ENCODE measurements around the gene TGM6. TPM values are rescaled to one million over a fixed set of nuclear protein-coding genes. Genes with fewer than 3 reads are reported as not detected.
A peak's percentile ranks its signal among the peaks of the same experiment; 100 is the strongest.

The TGM6 gene
- total RNA-seq, 1 donor from 2014 or later, result 1.0 TPM

DNA sequence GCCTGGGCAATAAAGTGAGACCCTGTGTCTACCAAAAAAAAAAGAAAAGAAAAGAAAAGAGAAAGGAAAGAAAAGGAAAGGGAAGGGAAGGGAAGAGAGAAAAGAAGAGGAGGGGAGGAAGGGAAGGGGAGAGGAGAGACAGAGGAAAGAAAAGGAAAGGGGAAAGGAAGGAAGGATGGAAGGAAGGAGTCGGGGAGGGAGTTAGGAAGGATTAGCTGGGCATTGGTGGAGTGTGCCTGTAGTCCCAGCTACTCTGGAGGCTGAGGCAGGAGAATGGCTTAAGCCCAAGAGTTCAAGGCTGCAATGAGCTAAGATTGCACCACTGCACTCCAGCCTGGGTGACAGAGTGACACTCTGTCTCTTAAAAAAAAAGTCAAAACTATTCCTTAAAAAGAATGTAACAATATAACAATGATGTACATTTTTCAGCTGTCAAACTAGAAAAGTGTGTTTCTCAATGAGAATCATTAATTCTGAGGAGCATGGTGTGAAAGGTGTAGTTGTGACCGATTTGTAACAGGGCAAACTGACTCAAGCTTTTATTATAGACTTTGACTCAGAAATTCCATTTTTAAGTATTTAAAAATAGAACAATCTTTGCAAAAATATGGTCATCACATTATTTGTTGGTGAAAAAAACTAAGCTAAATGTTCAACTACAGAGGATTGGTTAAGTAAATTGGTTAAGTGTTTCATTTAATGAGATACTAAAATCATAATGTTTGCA lies 75.2 kb downstream of the TGM6 start:
- no peak for DNase-seq

- DNase-seq, result no peak
These were observed 78.3 kb downstream of the TGM6 start for GRCh38 chr20:2458919-2459499.

DNA sequence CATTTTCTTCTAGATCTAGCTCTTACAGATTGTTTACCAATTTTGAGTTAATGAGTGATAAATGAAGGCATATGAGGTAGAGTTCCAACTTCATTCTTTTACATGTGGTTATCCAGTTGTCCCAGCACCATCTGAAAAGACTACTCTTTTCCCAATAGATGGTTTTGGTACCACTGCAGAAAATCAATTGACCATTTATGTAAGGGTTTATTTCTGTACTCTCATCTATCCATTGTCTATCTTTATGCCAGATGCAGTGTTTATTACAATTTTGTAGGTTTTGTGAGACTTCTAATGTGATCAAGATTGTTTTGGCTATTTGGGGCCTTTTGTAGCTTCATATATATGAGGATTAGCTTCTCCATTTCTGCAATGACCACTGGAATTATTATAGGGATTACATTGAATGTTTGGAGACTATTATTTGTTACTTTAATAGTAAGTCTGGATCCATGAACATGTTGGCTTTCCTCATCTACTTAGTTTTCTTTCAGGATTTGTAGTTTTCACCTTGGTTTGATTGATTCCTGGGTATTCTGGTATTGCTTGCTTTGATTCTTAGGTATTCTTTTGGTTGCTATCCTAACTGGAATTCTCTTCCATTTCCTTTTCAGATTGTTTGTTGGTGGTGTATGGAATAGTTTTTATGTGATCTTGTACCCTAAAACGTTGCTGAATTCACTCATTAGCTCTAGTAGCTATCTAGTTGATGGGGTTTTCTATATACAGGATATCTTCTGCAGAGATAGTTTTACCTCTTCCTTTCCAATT lies 79.5 kb downstream of the TGM6 start:
- no peak for DNase-seq

GRCh38 chr20:2460752-2461424 lies 80.2 kb downstream of the TGM6 start:
- no peak for DNase-seq

DNA sequence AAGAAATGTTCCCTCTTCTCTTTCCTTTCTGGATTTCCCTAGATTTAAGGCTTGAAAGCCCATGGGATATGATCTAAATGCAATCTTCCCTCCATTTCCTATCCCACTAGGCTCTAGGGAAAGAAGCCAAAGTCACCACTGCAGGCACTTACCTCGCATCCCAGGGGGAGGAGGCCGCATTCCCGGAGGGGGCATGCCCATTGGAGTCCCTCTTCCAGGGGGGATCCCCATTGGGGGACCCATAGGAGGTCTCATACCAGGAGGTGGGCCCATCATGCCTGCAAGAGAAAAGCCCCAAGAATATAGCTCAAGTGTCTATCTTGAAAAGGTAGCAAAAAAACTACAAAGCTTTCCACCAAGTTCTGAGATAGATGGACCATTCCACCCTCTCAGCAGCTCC lies 81.8 kb downstream of the TGM6 start:
- DNase-seq, result no peak

GRCh38 chr20:2463616-2464365 lies 83.1 kb downstream of the TGM6 start:
- DNase-seq, result no peak

DNA sequence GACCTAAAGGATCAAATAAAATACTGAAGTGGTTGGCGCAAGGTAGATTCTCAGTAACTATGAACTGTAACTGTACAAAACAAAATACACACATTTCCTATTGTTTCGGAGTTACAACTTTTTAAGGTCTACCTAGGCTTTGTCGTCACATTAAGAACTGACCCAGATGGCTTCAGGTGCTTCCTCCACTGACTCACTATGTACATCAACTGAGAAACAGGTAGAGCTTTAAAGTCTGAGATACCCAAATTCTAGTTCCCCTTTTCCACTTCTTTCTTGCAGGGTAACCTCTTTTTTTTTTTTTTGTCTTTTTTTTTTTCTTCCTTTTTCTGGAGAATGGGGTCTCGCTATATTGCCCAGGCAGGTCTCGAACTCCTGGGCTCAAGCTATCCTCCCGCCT lies 84.4 kb downstream of the TGM6 start:
- no peak for DNase-seq

DNA sequence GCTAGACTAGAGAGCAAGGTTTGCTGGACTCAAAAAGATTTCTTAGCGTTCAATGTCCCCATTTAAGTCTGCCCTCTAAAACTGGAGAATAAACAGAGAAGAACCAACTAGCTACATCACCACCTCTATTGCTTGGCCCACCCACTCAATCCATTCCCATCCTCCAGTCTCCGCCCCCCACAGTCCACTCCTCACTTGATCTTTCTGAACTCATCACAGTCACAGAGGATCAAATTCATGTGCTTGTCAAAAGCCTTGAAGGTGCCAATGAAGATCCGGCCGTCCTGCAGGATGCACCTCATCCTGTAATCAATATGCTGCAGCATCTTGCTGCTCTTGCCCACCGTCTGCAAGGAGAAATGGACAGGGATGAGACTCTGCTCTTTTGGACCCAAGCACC lies 86.7 kb downstream of the TGM6 start:
- DNase-seq, result no peak

DNA sequence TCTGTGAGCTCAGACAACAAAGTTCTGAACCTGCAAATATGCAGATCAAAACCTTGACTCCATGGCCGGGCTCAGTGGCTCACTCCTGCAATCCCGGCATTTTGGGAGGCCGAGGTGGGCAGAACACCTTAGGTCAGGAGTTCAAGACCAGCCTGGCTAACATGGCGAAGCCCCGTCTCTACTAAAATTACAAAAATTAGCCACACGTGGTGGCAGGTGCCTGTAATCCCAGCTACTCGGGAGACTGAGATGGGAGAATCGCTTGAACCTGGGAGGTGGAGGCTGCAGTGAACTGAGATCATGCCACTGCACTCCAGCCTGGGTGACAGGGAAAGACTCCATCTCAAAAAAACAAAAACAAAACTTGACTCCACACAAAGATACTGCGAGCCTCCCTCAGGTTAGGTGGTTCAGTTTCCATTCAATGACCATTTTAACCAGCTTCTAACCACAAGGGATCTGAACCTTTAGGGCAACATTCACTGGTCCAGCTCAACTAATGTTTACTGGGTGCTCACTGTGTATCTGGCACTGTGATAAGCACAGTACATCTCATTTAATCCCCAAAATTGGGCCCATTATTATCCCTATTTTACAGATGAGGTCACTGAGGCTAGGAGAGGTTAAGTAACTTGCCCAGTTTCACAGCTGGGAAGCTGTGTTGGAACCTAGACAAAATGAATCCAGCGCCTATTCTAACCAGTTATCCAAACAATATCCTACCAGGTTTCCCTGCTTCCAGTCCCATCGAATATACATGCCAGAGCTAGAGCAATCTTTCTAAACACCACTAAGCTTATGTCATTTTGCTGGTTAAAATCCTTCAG lies 88.1 kb downstream of the TGM6 start:
- no peak for DNase-seq

GRCh38 chr20:2469991-2470422 lies 89.3 kb downstream of the TGM6 start:
- DNase-seq, result peak; percentile 58

DNA sequence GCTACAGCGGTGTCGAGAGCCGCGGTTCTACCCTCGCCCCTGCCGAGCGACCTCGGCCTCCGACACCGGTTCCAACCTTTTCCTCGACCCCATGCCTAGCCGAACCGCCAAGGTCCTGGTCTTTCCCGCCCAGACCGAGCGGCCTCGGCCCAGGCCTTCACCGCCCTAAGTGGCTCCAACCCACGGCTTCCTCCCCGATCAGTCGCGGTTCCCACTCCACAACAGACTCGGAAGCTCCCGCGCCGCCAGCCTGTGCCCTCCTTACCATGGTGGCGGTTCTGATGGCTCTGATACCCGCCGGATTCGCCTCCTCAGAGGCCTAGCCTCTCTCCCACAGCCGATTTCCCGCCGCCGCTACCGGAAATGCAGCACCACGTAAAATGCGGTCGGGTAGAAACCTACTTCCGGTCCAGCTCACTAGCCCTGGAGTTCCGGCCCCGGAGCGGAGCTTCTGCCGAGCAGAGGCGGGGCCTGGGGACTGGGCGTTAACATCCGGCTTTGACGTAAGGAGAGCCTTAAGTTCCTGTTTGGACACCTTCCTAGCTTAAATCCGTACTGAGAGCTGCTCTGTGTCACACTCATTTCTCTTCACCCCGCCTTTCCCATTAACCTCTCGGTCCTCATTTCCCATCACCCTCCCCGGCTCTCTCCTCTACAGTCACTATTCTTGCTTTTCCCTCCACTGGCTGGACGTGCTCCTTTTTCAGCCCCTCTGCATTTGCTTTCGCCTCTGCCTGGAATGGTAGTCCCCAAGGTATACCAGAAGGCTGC lies 89.9 kb downstream of the TGM6 start, which contains the start of gene SNRPB:
SNRPB (minus strand) TSS at position 367 of the 771 bp plus-strand sequence; CDS start at position 268, 99 bp downstream.
- peak; percentile 99 for DNase-seq

GRCh38 chr20:2473516-2473915 lies 92.8 kb downstream of the TGM6 start:
- no peak for DNase-seq

DNA sequence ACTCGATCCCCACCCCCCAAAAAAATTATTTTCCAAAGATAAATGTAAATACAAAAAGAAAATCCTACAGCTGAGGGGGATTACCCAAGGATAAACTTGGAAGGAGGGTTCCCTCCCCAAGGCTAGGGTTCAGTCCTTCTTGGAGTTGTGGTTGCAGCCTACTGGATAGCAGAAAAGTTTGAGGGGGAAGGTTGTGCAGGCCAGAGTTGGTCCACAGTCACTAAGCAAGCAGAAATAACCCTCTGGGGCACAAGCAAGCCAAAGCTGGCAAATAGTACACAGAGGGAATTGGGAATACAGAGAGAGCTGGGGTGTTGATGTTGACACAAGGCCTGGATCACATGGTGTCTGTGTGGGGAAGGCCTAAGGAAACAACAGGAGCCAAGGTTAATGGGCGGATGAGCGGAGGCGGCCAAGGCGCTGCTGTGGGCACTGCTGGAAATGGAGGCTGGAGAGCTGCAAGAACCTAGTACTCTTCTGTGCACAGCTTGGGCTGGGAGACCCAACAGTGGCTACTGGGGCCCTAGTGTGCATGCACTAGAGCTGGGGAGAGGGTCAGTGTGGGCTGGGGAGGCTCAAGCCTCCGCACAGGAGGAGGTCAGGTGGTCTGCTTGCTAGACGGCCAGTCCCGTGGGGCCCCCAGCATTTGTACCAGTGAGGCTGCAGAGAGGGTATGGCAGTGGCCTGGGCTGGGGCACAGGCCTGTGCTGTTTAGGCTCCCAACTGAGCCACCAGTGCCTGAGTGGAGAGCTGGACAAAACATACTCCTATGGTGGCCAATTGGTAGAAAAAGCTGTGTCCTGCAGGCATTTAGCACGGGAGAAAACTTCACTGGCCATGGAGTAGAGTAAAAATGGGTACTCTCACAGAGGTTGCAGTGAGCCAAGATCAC lies 95.4 kb downstream of the TGM6 start:
- no peak for DNase-seq

- DNase-seq, result no peak
These were observed 96.3 kb downstream of the TGM6 start for GRCh38 chr20:2476742-2477615.

DNA sequence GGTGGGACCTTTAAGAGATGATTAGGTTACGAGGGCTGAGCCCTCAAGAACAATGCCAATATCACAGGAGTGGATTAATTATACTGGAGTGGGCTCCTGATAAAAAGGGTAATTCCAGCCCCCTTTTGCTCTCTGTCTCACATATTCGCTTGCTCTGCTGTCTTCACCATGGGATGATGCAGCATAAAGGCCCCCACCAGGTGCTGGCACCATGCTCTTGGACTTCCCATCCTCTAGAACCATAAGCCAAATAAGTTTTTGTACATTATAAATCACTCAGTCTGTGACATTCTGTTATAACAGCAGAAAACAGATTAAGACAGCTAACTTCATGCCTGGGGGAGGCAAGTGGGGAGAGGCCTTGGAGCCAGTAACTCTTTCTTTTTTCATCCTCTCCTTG lies 99.7 kb downstream of the TGM6 start:
- no peak for DNase-seq
